HG02938 (cell line): ENCODE data around the gene CDH4.

Experiments used
- ATAC-seq: cut with Tn5 transposase; IDR thresholded peaks from one replicate; pipeline ENCODE4 v1.9.1; 2021; ENCODE audit warnings: mild to moderate bottlenecking, moderate library complexity; ENCODE audit not compliant: unreplicated experiment

The CDH4 gene

GRCh38 chr20:61543931-61544745, 292.1 kb downstream of the CDH4 start:
- ATAC-seq, result no peak

- ATAC-seq, result no peak
Measured at GRCh38 chr20:61544910-61545889, 293.1 kb downstream of the CDH4 start.

GRCh38 chr20:61546641-61547040, 294.6 kb downstream of the CDH4 start:
- no peak for ATAC-seq

GRCh38 chr20:61548069-61548468, 296.0 kb downstream of the CDH4 start:
- no peak for ATAC-seq

GRCh38 chr20:61549865-61550264, 297.8 kb downstream of the CDH4 start:
- ATAC-seq, result no peak

- ATAC-seq, result no peak
Measured at GRCh38 chr20:61551401-61551800, 299.3 kb downstream of the CDH4 start.

GRCh38 chr20:61554617-61555016, 302.6 kb downstream of the CDH4 start:
- ATAC-seq, result no peak

- no peak for ATAC-seq
Measured at GRCh38 chr20:61555566-61555965, 303.5 kb downstream of the CDH4 start.

- ATAC-seq, result no peak
Measured at GRCh38 chr20:61556111-61556510, 304.1 kb downstream of the CDH4 start.

GRCh38 chr20:61556673-61557072, 304.6 kb downstream of the CDH4 start:
- no peak for ATAC-seq

GRCh38 chr20:61557621-61558020, 305.6 kb downstream of the CDH4 start:
- no peak for ATAC-seq

- no peak for ATAC-seq
Measured at GRCh38 chr20:61558726-61559125, 306.7 kb downstream of the CDH4 start.

- ATAC-seq, result no peak
Measured at GRCh38 chr20:61559706-61560315, 307.8 kb downstream of the CDH4 start.

- ATAC-seq, result no peak
Measured at GRCh38 chr20:61560361-61560853, 308.3 kb downstream of the CDH4 start.

- ATAC-seq, result no peak
Measured at GRCh38 chr20:61561111-61561830, 309.2 kb downstream of the CDH4 start.

- ATAC-seq, result no peak
Measured at GRCh38 chr20:61562491-61562890, 310.4 kb downstream of the CDH4 start.

GRCh38 chr20:61562897-61563504, 310.9 kb downstream of the CDH4 start:
- no peak for ATAC-seq

GRCh38 chr20:61564628-61565027, 312.6 kb downstream of the CDH4 start:
- ATAC-seq, result no peak

GRCh38 chr20:61565791-61566190, 313.7 kb downstream of the CDH4 start:
- no peak for ATAC-seq

GRCh38 chr20:61566691-61567090, 314.6 kb downstream of the CDH4 start:
- no peak for ATAC-seq
